HEK293 (cell line): ENCODE results near the gene LEF1.
A peak's percentile ranks its signal among the peaks of the same experiment; 100 is the strongest.

Source experiments
- CTCF ChIA-PET: fragments of 350-600 bp; formaldehyde crosslinking; extraction: SDS; loops from one replicate; lab custom pipeline; 2021; ENCODE audit warnings: antibody characterized with exemption; lab: Yijun Ruan, JAX
- POLR2A ChIA-PET: fragments of 300-600 bp; formaldehyde crosslinking; extraction: SDS; loops from one replicate; lab custom pipeline; 2020; ENCODE audit warnings: antibody characterized with exemption, inconsistent platforms; lab: Yijun Ruan, JAX
- H3K27ac ChIP-seq: fragments of 200-500 bp; sonication (Bioruptor generic); 2 replicates; pipeline ENCODE4 v1.5.1; 2014; ENCODE audit warnings: low read depth, low read length, control low read depth, inconsistent platforms; ENCODE audit errors: extremely low read depth
- H3K36me3 ChIP-seq, 2 experiments: fragments of 200-500 bp in 1 of 2; sonication (Bioruptor generic) in 1 of 2; 1 replicate in 1 of 2; 2 replicates in 1 of 2; pipeline ENCODE4 v1.5.1; 2014 to 2017; ENCODE audit warnings: inconsistent platforms in 2 of 2, low read length in 2 of 2; ENCODE audit not compliant: control insufficient read depth in 2 of 2, insufficient read depth in 1 of 2
- H3K4me1 ChIP-seq: fragments of 200-500 bp; sonication (Bioruptor generic); 2 replicates; pipeline ENCODE4 v1.5.1; 2014; ENCODE audit warnings: mild to moderate bottlenecking, low read length, inconsistent platforms; ENCODE audit not compliant: control insufficient read depth, insufficient read depth
- H3K4me3 ChIP-seq: 2 replicates; pipeline ENCODE4 v1.5.1; 2011; ENCODE audit warnings: low read depth, mild to moderate bottlenecking, control low read depth, low read length, moderate library complexity
- H3K9me3 ChIP-seq: fragments of 200-500 bp; sonication (Bioruptor generic); 2 replicates; pipeline ENCODE4 v1.5.1; 2014; ENCODE audit warnings: low read depth, low read length, inconsistent platforms; ENCODE audit not compliant: control insufficient read depth, insufficient read depth
- BCL11B ChIP-seq: fragments of 450-650 bp; formaldehyde crosslinking; IDR thresholded peaks from 2 replicates; pipeline ENCODE4 v1.5.1; 2016; ENCODE audit warnings: low read depth, missing biosample characterization, missing genetic modification characterization
- GFI1B ChIP-seq: fragments of 450-650 bp; formaldehyde crosslinking; IDR thresholded peaks from 2 replicates; pipeline ENCODE4 v1.5.1; 2016; ENCODE audit warnings: missing biosample characterization, missing genetic modification characterization
- GLI2 ChIP-seq: fragments of 450-650 bp; formaldehyde crosslinking; IDR thresholded peaks from 2 replicates; pipeline ENCODE4; 2017; ENCODE audit warnings: missing biosample characterization, missing genetic modification characterization, low read depth, borderline replicate concordance
- GLIS1 ChIP-seq: fragments of 450-650 bp; formaldehyde crosslinking; IDR thresholded peaks from 2 replicates; pipeline ENCODE4 v1.5.1; 2016; ENCODE audit warnings: missing biosample characterization, missing genetic modification characterization
- HOXA7 ChIP-seq: sonication (generic); formaldehyde crosslinking; IDR thresholded peaks from 2 replicates; pipeline ENCODE4 v1.8.1; 2022; ENCODE audit warnings: missing genetic modification reagents, borderline replicate concordance
- KLF8 ChIP-seq: fragments of 450-650 bp; formaldehyde crosslinking; IDR thresholded peaks from 2 replicates; pipeline ENCODE4 v1.5.1; 2016; ENCODE audit warnings: missing biosample characterization, missing genetic modification characterization
- MZF1 ChIP-seq: fragments of 450-650 bp; formaldehyde crosslinking; IDR thresholded peaks from 2 replicates; pipeline ENCODE4 v1.5.1; 2017; ENCODE audit warnings: missing biosample characterization, missing genetic modification characterization, borderline replicate concordance
- OSR2 ChIP-seq: fragments of 450-650 bp; formaldehyde crosslinking; IDR thresholded peaks from 2 replicates; pipeline ENCODE4 v1.5.1; 2016; ENCODE audit warnings: missing biosample characterization, missing genetic modification characterization
- PRDM4 ChIP-seq: fragments of 450-650 bp; formaldehyde crosslinking; IDR thresholded peaks from 2 replicates; pipeline ENCODE4 v1.5.1; 2017; ENCODE audit warnings: missing biosample characterization, missing genetic modification characterization
- PRDM6 ChIP-seq: fragments of 450-650 bp; formaldehyde crosslinking; IDR thresholded peaks from 2 replicates; pipeline ENCODE4 v1.5.1; 2017; ENCODE audit warnings: missing biosample characterization, missing genetic modification characterization
- SCRT2 ChIP-seq: fragments of 450-650 bp; formaldehyde crosslinking; IDR thresholded peaks from 2 replicates; pipeline ENCODE4 v1.5.1; 2016; ENCODE audit warnings: missing biosample characterization, missing genetic modification characterization
- WT1 ChIP-seq: fragments of 450-650 bp; formaldehyde crosslinking; IDR thresholded peaks from 2 replicates; pipeline ENCODE4 v1.5.1; 2016; ENCODE audit warnings: missing biosample characterization, missing genetic modification characterization
- ZBTB20 ChIP-seq: fragments of 450-650 bp; formaldehyde crosslinking; IDR thresholded peaks from 2 replicates; pipeline ENCODE4 v1.5.1; 2016; ENCODE audit warnings: missing biosample characterization, missing genetic modification characterization
- ZBTB48 ChIP-seq: fragments of 450-650 bp; formaldehyde crosslinking; IDR thresholded peaks from 2 replicates; pipeline ENCODE4 v1.5.1; 2016; ENCODE audit warnings: missing biosample characterization, missing genetic modification characterization
- ZEB2 ChIP-seq: fragments of 450-650 bp; formaldehyde crosslinking; IDR thresholded peaks from 2 replicates; pipeline ENCODE4 v1.5.1; 2016; ENCODE audit warnings: missing biosample characterization, missing genetic modification characterization
- ZFP3 ChIP-seq: fragments of 450-650 bp; formaldehyde crosslinking; IDR thresholded peaks from 2 replicates; pipeline ENCODE4 v1.5.1; 2016; ENCODE audit warnings: low read depth, missing biosample characterization, missing genetic modification characterization
- ZFP41 ChIP-seq: fragments of 450-650 bp; formaldehyde crosslinking; IDR thresholded peaks from 2 replicates; pipeline ENCODE4 v1.5.1; 2016; ENCODE audit warnings: missing biosample characterization, missing genetic modification characterization, borderline replicate concordance
- ZIC2 ChIP-seq: fragments of 450-650 bp; formaldehyde crosslinking; IDR thresholded peaks from 2 replicates; pipeline ENCODE4 v1.5.1; 2016; ENCODE audit warnings: missing biosample characterization, missing genetic modification characterization
- ZNF121 ChIP-seq: fragments of 450-650 bp; formaldehyde crosslinking; IDR thresholded peaks from 2 replicates; pipeline ENCODE4 v1.5.1; 2016; ENCODE audit warnings: missing biosample characterization, missing genetic modification characterization
- ZNF138 ChIP-seq: fragments of 450-650 bp; formaldehyde crosslinking; IDR thresholded peaks from 2 replicates; pipeline ENCODE4 v1.5.1; 2016; ENCODE audit warnings: missing biosample characterization, missing genetic modification characterization, borderline replicate concordance
- ZNF140 ChIP-seq: fragments of 450-650 bp; formaldehyde crosslinking; IDR thresholded peaks from 2 replicates; pipeline ENCODE4 v1.5.1; 2016; ENCODE audit warnings: missing biosample characterization, missing genetic modification characterization
- ZNF155 ChIP-seq: fragments of 450-650 bp; formaldehyde crosslinking; IDR thresholded peaks from 2 replicates; pipeline ENCODE4 v1.5.1; 2016; ENCODE audit warnings: missing biosample characterization, missing genetic modification characterization
- ZNF169 ChIP-seq: fragments of 450-650 bp; formaldehyde crosslinking; IDR thresholded peaks from 2 replicates; pipeline ENCODE4 v1.5.1; 2016; ENCODE audit warnings: missing biosample characterization, missing genetic modification characterization
- ZNF174 ChIP-seq: fragments of 450-650 bp; formaldehyde crosslinking; IDR thresholded peaks from 2 replicates; pipeline ENCODE4 v1.5.0; 2017; ENCODE audit warnings: missing biosample characterization, mild to moderate bottlenecking, missing genetic modification characterization
- ZNF184 ChIP-seq: fragments of 450-650 bp; IDR thresholded peaks from 2 replicates; pipeline ENCODE4 v1.5.1; 2018; ENCODE audit warnings: missing biosample characterization, mild to moderate bottlenecking, missing genetic modification characterization
- ZNF19 ChIP-seq: fragments of 450-650 bp; formaldehyde crosslinking; IDR thresholded peaks from 2 replicates; pipeline ENCODE4; 2016; ENCODE audit warnings: missing biosample characterization, missing genetic modification characterization, low read depth
- ZNF324 ChIP-seq: fragments of 450-650 bp; formaldehyde crosslinking; IDR thresholded peaks from 2 replicates; pipeline ENCODE4 v1.5.1; 2016; ENCODE audit warnings: missing biosample characterization, missing genetic modification characterization
- ZNF341 ChIP-seq: fragments of 450-650 bp; formaldehyde crosslinking; IDR thresholded peaks from 2 replicates; pipeline ENCODE4; 2016; ENCODE audit warnings: low read depth, missing biosample characterization, missing genetic modification characterization
- ZNF366 ChIP-seq: fragments of 450-650 bp; formaldehyde crosslinking; conservative IDR thresholded peaks from 2 replicates; pipeline ENCODE4 v1.5.1; 2016; ENCODE audit warnings: missing biosample characterization, missing genetic modification characterization
- ZNF37A ChIP-seq: fragments of 450-650 bp; IDR thresholded peaks from 2 replicates; pipeline ENCODE4 v1.5.1; 2018; ENCODE audit warnings: missing biosample characterization, missing genetic modification characterization
- ZNF530 ChIP-seq: fragments of 450-650 bp; formaldehyde crosslinking; IDR thresholded peaks from 2 replicates; pipeline ENCODE4 v1.5.1; 2016; ENCODE audit warnings: low read depth, missing biosample characterization, missing genetic modification characterization
- ZNF621 ChIP-seq: fragments of 450-650 bp; formaldehyde crosslinking; IDR thresholded peaks from 2 replicates; pipeline ENCODE4 v1.5.1; 2017; ENCODE audit warnings: missing biosample characterization, missing genetic modification characterization
- ZNF660 ChIP-seq: fragments of 450-650 bp; IDR thresholded peaks from 2 replicates; pipeline ENCODE4 v1.5.1; 2018; ENCODE audit warnings: missing biosample characterization, mild to moderate bottlenecking, missing genetic modification characterization
- ZNF692 ChIP-seq: fragments of 450-650 bp; formaldehyde crosslinking; IDR thresholded peaks from 2 replicates; pipeline ENCODE4 v1.5.1; 2016; ENCODE audit warnings: missing biosample characterization, missing genetic modification characterization
- ZNF707 ChIP-seq: fragments of 450-650 bp; formaldehyde crosslinking; IDR thresholded peaks from 2 replicates; pipeline ENCODE4 v1.5.1; 2016; ENCODE audit warnings: missing biosample characterization, missing genetic modification characterization
- ZNF785 ChIP-seq: fragments of 450-650 bp; formaldehyde crosslinking; IDR thresholded peaks from 2 replicates; pipeline ENCODE4 v1.5.1; 2016; ENCODE audit warnings: missing biosample characterization, missing genetic modification characterization

The LEF1 gene

GRCh38 chr4:108118505-108118904 is 50.2 kb downstream of the LEF1 start:
- ChIA-PET CTCF (interaction anchor here (0.6 to 1.3 kb wide), 3 partner anchors 12 to 325 kb away, joined by 3 to 4 read pairs (median 3); no protein-coding TSS in a partner anchor), POLR2A (no interaction called here)
- Histone ChIP-seq H3K4me3 (no peak overlapping the region), H3K4me1 (peaks cover 3% of the 10 kb centered on the region; the same call in 1 of the 2 replicates), H3K36me3 (no peaks in the 10 kb centered on the region), H3K9me3 (no peaks in the 10 kb centered on the region), H3K27ac (no peak overlapping the region)
- TF ChIP-seq ZNF324 (tag by site-specific recombination) (no peak), ZNF366 (tag by site-specific recombination) (peak; percentile 60), SCRT2 (tag by site-specific recombination) (no peak), ZNF707 (tag by site-specific recombination) (no peak), MZF1 (no peak), ZEB2 (tag by site-specific recombination) (0 out of 2 replicates have a peak, but pooled peaks have one; percentile 15), GFI1B (tag by site-specific recombination) (0 out of 2 replicates have a peak, but pooled peaks have one; percentile 34), ZNF621 (no peak), ZFP41 (no peak), BCL11B (tag by site-specific recombination) (no peak), WT1 (peak; percentile 59), ZNF785 (no peak), ZFP3 (tag by site-specific recombination) (no peak), ZNF169 (tag by site-specific recombination) (no peak), ZNF692 (tag by site-specific recombination) (no peak), GLIS1 (peak; percentile 71), ZNF19 (tag by site-specific recombination) (no peak), ZBTB48 (tag by site-specific recombination) (no peak), PRDM6 (tag by site-specific recombination) (peak; percentile 55; the same call in 1 of the 2 replicates), ZNF174 (tag by site-specific recombination) (no peak), ZNF341 (tag by site-specific recombination) (no peak), ZIC2 (tag by site-specific recombination) (no peak), OSR2 (peak; percentile 27; the same call in 1 of the 2 replicates), ZNF155 (tag by site-specific recombination) (no peak), ZBTB20 (tag by site-specific recombination) (no peak), ZNF121 (tag by site-specific recombination) (no peak), ZNF660 (no peak), HOXA7 (CRISPR knock-in tag) (no peak), ZNF184 (tag by site-specific recombination) (no peak), ZNF138 (no peak), ZNF140 (tag by site-specific recombination) (no peak), PRDM4 (tag by site-specific recombination) (no peak), ZNF37A (tag by site-specific recombination) (no peak), KLF8 (no peak), GLI2 (tag by site-specific recombination) (no peak), ZNF530 (tag by site-specific recombination) (no peak)
